Motor neuron (in vitro differentiated cells): ENCODE results near the gene PLD2. TPM values are rescaled to one million over a fixed set of nuclear protein-coding genes. Genes with fewer than 3 reads are reported as not detected.

Experiments used
- ATAC-seq, 8 experiments: fragments of 200-7000 bp; cut with Tn5 transposase; replicated peaks in 6 of 8; 2 replicates each; pipeline ENCODE4 v1.8.0; 2021; ENCODE audit warnings: mild to moderate bottlenecking in 8 of 8, moderate library complexity in 8 of 8
- H3K27ac ChIP-seq, 2 donors: fragments of 250-450 bp; sonication (Bioruptor Pico); 2 replicates each; pipeline ENCODE4 v1.9.0; 2021; ENCODE audit warnings: antibody characterized with exemption in 2 of 2, mild to moderate bottlenecking in 2 of 2, moderate library complexity in 1 of 2
- H3K4me1 ChIP-seq, 2 donors: fragments of 250-450 bp; sonication (Bioruptor Pico); replicated peaks in 1 of 2; 2 replicates each; pipeline ENCODE4 v1.6.1; 2021; ENCODE audit warnings: antibody characterized with exemption in 2 of 2, mild to moderate bottlenecking in 2 of 2, moderate library complexity in 1 of 2
- H3K4me3 ChIP-seq, 5 donors: fragments of 250-450 bp; sonication (Bioruptor Pico); 2 replicates each; pipeline ENCODE4 v1.9.0; 2021; ENCODE audit warnings: antibody characterized with exemption in 5 of 5, mild to moderate bottlenecking in 5 of 5, moderate library complexity in 4 of 5
- WGBS, 10 experiments: fragments of 450-650 bp; shearing (Covaris generic); methylation state at CpG; one replicate each; pipeline ENCODE4 v1.0.0; 2022; 5-methylcytosine and 5-hydroxymethylcytosine counted together
- in situ Hi-C, 9 experiments: fragments of 400-800 bp; cut with MboI; loops; one replicate each; pipeline ENCODE4 v1.15.0; 2021; ENCODE audit warnings: low sequenced_read_pairs in 9 of 9, low pct_unique_long_range_greater_than_20kb in 2 of 9; ENCODE audit not compliant: unreplicated experiment in 9 of 9
- total RNA-seq, 8 experiments: library from RNA; unstranded; fragments of 300-600 nt; gene quantifications; 2 replicates each; pipeline versions ENCODE4 v1.2.3 to v1.2.4, GENCODE V29; 2022

Gene PLD2
- total RNA-seq, 8 experiments from 2014 or later = 4.3 to 28.6 (median 11.4) TPM

DNA sequence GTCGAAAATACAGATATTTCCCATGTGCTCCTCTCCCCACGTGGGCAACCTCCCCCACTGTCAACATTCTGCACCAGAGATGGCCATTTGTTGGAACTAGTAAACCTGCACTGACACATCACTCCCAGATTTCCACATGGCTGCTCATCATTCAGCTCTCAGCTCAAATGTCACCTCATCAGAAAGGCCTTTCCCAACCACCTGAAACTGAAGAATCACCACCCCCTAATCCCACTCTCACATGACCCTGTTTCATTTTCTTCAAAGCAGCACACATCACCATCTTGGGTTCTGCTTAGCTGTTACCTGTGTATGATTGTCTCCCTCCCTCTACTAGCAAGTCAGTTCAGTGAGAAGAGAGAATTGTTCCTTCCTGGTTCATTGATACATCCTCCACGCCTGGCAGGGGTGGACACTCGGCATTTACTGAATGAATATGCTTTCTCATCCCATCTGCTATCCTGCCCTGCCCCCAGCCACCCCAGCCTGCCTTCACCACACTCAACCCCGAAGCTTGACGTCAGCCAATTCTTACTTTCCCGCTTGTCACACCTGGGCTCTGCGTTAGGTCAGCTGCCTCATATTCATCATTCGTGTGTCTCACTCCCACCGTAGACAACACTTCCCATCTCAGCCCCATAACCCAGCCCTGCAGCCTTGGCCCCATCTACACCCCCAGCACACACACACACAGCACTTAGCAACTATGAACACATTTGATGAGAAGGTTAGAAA, 6.3 kb upstream of the PLD2 start:
- peak in 6 of 8 experiments; percentile 6 to 60 (median 36) for ATAC-seq
- WGBS, 10 experiments = 20 to 75% (median 48%) methylated on average over 1 to 7 of the region's 10 CpGs; no CpG with 5 or more reads in 3 of the 10 experiments
- in situ Hi-C loops = no loop called here
- H3K4me3 ChIP-seq = no peak overlapping the region
- H3K4me1 ChIP-seq = peaks cover 3 to 6% of the 10 kb centered on the region in 2 donors
- no peak overlapping the region for H3K27ac ChIP-seq

DNA sequence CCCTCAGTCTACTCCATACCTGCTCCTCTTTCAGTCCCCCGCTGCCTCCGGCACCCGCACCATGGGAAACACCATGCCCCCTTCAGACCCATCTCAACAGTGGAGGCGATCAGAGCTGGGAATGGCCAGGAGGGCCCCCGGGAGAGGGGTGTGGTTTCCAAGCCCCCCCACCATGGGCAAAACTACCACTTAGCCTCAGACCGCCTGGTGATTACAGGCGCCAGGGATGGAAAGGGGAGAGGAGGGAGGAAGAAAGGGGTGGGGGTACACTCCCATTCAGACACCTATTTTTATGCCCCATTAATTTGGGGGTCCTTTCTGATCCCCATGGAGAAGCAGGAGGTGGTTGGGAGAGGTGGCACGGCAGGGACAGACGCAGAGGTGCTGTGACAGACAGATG, 4.7 kb upstream of the PLD2 start, which contains the start of gene C17orf114:
TSS of gene C17orf114 (minus strand) at position 101 of the 400 bp plus-strand sequence.
- ATAC-seq = no peak
- in situ Hi-C loops = no loop called here
- Histone ChIP-seq H3K27ac (no peak within 1 kb of the TSS), H3K4me3 (no peak within 1 kb of the TSS), H3K4me1 (no peaks in the 10 kb centered on the region)
- WGBS, 10 experiments = 72 to 83% methylated on average over 2 to 5 of the region's 9 CpGs; no CpG with 5 or more reads in 8 of the 10 experiments

DNA sequence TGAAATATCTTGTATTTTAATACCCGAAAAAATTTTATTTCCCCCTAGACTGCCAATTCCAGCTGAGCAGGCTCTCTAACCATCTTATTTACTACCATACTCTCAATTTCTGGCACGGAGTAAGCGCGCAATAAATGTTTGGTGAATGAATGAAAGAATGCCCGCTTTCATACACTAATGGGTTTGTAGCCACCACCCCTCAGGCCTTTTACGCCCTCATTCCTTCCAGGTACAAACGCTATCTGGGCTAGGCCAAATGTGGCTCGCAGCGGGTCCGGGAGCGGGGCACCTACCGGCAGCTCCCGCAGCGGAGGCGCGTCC, 536 bp upstream of the PLD2 start:
- Histone ChIP-seq H3K27ac (no peak overlapping the region), H3K4me1 (no peaks in the 10 kb centered on the region), H3K4me3 (peak overlapping the region; percentile 32 to 77 (median 55))
- ATAC-seq = peak in 1 of 8 experiments; percentile 18
- in situ Hi-C loops = no loop called here
- WGBS, 10 experiments = 0 to 22% (median 6%) methylated on average over 1 to 11 of the region's 16 CpGs; no CpG with 5 or more reads in 2 of the 10 experiments

DNA sequence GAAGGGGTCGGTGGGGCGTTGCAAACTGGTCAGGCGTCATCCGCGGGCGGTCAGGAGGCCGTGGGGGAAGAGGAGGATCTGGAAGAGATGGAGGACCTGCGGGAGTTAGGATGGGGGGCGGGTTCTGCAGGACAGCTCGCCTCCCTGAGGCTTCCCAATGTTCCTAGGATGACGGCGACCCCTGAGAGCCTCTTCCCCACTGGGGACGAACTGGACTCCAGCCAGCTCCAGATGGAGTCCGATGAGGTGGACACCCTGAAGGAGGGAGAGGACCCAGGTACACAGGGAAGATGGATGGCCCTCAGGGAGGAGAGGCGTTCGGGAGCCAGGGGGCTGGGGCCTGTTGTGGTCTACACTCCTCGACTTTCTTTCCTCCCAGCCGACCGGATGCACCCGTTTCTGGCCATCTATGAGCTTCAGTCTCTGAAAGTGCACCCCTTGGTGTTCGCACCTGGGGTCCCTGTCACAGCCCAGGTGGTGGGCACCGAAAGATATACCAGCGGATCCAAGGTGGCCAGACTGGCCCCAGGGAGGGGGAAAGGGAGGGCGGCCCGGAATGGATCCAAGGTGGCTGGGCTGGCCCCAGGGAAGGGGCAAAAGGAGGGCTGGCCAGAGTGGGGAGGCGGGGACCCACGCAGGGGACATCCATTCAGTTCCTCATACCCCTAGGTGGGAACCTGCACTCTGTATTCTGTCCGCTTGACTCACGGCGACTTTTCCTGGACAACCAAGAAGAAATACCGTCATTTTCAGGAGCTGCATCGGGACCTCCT, 839 bp downstream of the PLD2 start:
- in situ Hi-C loops = no loop called here
- Histone ChIP-seq H3K27ac (no peak overlapping the region), H3K4me3 (peak overlapping the region; percentile 32 to 77 (median 55)), H3K4me1 (no peaks in the 10 kb centered on the region)
- WGBS, 10 experiments = 0 to 100% (median 84%) methylated on average over 1 to 14 of the region's 32 CpGs; no CpG with 5 or more reads in 3 of the 10 experiments
- ATAC-seq = peak in 4 of 8 experiments; percentile 1 to 2 (median 1)

DNA sequence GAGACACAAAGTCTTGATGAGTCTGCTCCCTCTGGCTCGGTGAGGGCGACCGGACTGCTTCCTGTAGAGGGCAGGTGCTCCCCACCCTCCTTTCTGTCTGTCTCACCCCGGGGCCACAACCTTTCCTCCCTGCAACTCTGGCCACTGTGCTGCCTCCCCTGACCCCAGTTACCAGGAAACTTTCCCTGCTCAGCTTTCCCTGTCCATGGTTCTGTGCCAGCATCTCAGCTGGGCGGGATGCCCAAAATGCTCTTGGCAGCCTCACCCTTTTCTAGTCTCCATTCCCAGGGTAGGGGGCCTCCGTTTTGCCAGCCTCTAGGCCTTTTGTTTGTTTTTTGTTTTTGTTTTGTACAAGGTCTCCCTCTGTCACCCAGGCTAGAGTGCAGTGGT, 1.4 kb downstream of the PLD2 start:
- no peak overlapping the region for H3K4me3 ChIP-seq
- WGBS, 10 experiments = 40 to 100% (median 86%) methylated on average over 1 to 4 of the region's 6 CpGs; no CpG with 5 or more reads in 4 of the 10 experiments
- no peaks in the 10 kb centered on the region for H3K4me1 ChIP-seq
- ATAC-seq = no peak
- no peak overlapping the region for H3K27ac ChIP-seq
- in situ Hi-C loops = no loop called here

DNA sequence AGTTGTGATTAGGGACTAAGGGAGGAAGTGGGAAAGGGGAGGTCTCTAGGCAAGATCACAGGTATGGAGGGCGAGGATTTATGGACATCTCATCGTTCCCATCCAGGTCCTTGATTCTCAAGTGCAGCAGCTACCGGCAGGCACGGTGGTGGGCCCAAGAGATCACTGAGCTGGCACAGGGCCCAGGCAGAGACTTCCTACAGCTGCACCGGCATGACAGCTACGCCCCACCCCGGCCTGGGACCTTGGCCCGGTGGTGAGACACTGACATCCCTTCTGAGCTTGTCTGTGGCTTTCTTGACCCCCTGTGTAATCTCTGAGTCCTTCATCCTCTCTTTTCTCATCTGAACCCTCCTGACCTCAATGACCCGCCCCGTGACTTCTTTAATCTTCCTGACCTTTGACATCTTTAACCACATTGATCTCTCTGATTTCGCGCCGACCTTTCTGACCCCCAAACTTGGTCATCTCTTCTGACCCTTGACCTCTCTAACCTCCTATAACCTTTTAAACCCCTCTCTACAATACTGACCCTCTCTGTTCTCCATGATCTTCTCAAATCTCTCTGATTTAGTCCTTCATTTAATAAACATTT, 3.8 kb downstream of the PLD2 start:
- in situ Hi-C loops = no loop called here
- ATAC-seq = no peak
- no peak overlapping the region for H3K4me3 ChIP-seq
- 78 to 100% (median 96%) methylated on average over 4 to 11 of the region's 13 CpGs for WGBS, 10 experiments
- H3K27ac ChIP-seq = no peak overlapping the region
- H3K4me1 ChIP-seq = no peaks in the 10 kb centered on the region

DNA sequence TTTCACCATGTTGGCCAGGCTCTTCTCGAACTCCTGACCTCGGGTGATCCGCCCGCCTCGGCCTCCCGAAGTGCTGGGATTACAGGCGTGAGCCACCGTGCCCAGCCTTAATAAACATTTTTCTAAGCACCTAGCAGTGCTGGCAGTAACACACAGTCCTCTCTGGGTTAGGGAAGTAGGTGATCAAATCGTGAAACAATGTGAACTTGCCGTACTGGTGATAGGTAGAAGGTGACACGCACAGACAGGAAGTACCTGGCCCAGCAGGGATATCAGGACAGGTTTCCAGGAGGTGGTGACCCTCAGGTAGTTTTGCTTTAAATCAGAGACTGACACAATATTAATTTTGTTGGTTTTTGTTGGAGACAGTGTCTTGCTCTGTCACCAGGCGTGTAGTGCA, 4.5 kb downstream of the PLD2 start:
- ATAC-seq = no peak
- in situ Hi-C loops = no loop called here
- 88 to 100% (median 93%) methylated on average over 1 to 7 of the region's 12 CpGs; no CpG with 5 or more reads in 4 of the 10 experiments for WGBS, 10 experiments

DNA sequence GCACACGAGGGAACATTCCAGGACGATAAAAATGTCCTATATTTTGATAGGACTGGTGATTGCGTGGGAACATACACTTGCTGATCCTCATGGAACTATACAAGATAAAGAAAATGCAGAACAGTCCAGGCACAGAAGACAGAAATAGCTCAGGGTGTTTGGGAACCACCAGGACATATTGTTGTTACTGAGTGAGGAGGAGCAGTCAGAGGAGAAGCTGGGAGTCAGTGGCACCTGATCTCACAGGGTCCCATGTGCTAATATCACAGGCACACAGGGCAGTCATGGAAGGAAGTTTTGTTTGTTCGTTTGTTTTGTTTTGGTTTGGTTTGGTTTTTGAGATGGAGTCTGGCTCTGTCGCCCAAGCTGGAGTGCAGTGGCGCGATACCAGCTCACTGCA, 5.7 kb downstream of the PLD2 start:
- in situ Hi-C loops = no loop called here
- 20 to 100% (median 81%) methylated on average over 1 to 7 of the region's 7 CpGs; no CpG with 5 or more reads in 1 of the 10 experiments for WGBS, 10 experiments
- peak in 1 of 8 experiments; percentile 10 for ATAC-seq
- Histone ChIP-seq H3K4me1 (no peaks in the 10 kb centered on the region), H3K27ac (no peak overlapping the region), H3K4me3 (no peak overlapping the region)

More for the DNA sequence above, 4.5 kb downstream of the PLD2 start:
- Histone ChIP-seq H3K27ac (no peak overlapping the region), H3K4me1 (no peaks in the 10 kb centered on the region), H3K4me3 (no peak overlapping the region)

DNA sequence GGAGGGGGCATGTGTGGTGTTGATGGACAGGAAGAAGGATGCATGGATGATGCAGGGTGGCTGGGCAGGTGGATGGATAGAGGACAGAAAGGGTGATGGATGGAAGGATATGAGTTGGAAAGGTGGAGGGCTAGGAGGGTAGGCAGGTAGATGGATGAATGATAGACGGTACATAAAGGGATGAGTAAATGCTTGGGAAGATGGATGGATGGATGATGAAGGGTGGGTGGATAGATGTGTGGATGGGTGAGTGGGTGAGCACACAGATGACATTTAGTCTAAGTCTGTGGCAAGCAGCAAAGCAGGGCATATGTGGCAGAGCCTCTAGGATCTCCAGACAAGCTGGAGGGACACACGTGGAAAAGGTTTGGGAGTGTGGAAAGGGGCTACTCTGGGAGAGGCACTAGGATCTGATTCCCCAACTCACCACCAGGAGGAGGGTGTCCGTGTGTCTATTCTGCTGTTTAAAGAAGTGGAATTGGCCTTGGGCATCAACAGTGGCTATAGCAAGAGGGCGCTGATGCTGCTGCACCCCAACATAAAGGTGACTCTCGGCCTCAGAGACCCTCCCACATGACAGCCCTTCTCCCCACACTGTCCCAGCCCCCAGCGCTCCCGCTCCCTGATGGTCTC, 8.2 kb downstream of the PLD2 start:
- WGBS, 10 experiments = 30 to 89% (median 67%) methylated on average over 1 to 3 of the region's 7 CpGs; no CpG with 5 or more reads in 3 of the 10 experiments
- peak in 2 of 8 experiments; percentile 14 to 46 for ATAC-seq
- in situ Hi-C loops = no loop called here
- H3K27ac ChIP-seq = no peak overlapping the region
- no peaks in the 10 kb centered on the region for H3K4me1 ChIP-seq
- H3K4me3 ChIP-seq = no peak overlapping the region

DNA sequence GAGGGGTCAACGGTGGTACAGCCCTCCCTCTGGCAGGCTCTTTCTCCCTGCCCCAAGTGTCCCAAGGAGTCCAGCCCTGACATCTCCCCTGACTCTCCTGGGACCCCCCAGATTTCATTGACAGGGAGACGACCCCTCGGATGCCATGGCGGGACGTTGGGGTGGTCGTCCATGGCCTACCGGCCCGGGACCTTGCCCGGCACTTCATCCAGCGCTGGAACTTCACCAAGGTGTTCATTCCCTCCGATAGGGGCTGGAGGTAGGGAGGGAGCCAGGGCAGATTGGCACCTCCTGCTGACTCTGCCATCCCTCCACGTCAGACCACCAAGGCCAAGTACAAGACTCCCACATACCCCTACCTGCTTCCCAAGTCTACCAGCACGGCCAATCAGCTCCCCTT, 9.9 kb downstream of the PLD2 start:
- no peak for ATAC-seq

DNA sequence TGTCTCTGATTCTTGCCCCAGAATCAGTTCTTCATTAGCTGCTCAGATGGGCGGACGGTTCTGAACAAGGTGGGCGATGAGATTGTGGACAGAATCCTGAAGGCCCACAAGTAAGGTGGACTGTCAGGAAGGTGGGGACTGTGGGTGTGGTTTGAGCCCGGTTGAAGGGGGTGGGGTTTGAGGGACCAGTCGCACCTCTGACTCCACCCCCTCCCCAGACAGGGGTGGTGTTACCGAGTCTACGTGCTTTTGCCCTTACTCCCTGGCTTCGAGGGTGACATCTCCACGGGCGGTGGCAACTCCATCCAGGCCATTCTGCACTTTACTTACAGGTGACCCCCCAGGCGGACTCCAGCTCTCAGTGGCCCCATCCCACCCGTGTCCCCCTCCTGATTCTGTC, 11.3 kb downstream of the PLD2 start:
- in situ Hi-C loops = no loop called here
- ATAC-seq = peak in 1 of 8 experiments; percentile 17
- Histone ChIP-seq H3K4me1 (no peaks in the 10 kb centered on the region), H3K27ac (no peak overlapping the region), H3K4me3 (no peak overlapping the region)
- 100% methylated on average over 1 of the region's 12 CpGs; no CpG with 5 or more reads in 9 of the 10 experiments for WGBS, 10 experiments

More for the DNA sequence above, 9.9 kb downstream of the PLD2 start:
- Histone ChIP-seq H3K4me3 (no peak overlapping the region), H3K27ac (no peak overlapping the region), H3K4me1 (no peaks in the 10 kb centered on the region)
- WGBS, 10 experiments = 86 to 95% (median 90%) methylated on average over 1 to 9 of the region's 13 CpGs; no CpG with 5 or more reads in 6 of the 10 experiments
- in situ Hi-C loops = no loop called here

DNA sequence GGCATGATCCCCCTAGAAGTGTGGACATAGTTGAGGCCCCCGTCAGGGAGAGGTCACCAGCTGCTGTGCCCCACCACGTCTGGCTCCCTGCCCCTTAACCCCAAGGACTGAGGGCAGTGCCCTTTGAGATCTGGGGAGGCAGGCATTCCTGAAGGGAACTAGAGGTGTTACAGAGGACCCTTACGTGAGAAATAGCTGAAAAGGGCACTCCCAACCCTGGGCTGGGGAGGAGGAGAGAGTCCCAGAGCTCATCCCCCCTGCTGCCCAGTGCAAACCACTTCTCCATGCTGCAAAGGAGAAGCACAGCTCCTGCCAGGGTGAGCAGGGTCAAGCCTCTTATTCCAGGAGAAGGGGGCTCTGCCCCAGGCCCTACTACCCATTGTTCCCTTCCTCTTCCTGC, 15.9 kb downstream of the PLD2 start:
- 80% methylated on average over 1 of the region's 3 CpGs; no CpG with 5 or more reads in 9 of the 10 experiments for WGBS, 10 experiments
- Histone ChIP-seq H3K4me3 (no peak overlapping the region), H3K27ac (no peak overlapping the region), H3K4me1 (no peaks in the 10 kb centered on the region)
- in situ Hi-C loops = no loop called here
- no peak for ATAC-seq
